ENCODE results near the gene AGBL5.
A peak's percentile ranks its signal among the peaks of the same experiment; 100 is the strongest.

AGBL5 gene

DNA sequence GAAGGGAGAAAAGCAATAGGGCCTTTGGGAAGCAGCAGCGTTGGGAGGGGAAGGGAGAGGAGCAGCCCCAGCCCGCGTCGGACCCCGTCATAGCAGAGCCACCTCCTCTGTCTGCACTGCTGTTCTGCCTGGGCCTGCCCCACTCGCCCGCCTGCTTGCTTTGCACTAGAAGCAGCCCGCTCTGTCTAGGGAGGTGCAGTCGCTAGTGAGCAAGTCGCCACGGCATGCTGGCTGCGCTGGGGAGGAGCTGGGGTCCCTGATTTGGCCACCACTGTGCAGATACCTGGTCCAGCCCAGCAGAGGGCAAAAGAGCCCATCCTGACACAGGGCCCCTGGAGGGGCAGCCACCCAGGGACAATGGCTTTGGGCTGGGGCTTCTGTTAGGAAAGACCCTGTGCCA is 26.7 kb upstream of the AGBL5 start:
- no peak overlapping the region for H3K4me3 ChIP-seq (ENCODE audit: low read depth, low read length)
- DNase-seq (ENCODE audit: low read depth): no peak
- TF ChIP-seq, protein P1, sequence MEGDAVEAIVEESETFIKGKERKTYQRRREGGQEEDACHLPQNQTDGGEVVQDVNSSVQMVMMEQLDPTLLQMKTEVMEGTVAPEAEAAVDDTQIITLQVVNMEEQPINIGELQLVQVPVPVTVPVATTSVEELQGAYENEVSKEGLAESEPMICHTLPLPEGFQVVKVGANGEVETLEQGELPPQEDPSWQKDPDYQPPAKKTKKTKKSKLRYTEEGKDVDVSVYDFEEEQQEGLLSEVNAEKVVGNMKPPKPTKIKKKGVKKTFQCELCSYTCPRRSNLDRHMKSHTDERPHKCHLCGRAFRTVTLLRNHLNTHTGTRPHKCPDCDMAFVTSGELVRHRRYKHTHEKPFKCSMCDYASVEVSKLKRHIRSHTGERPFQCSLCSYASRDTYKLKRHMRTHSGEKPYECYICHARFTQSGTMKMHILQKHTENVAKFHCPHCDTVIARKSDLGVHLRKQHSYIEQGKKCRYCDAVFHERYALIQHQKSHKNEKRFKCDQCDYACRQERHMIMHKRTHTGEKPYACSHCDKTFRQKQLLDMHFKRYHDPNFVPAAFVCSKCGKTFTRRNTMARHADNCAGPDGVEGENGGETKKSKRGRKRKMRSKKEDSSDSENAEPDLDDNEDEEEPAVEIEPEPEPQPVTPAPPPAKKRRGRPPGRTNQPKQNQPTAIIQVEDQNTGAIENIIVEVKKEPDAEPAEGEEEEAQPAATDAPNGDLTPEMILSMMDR (IDR thresholded peaks at IDR 0.05; ENCODE audit: insufficient read depth, low read depth, low read length, missing control alignments): no peak

DNA sequence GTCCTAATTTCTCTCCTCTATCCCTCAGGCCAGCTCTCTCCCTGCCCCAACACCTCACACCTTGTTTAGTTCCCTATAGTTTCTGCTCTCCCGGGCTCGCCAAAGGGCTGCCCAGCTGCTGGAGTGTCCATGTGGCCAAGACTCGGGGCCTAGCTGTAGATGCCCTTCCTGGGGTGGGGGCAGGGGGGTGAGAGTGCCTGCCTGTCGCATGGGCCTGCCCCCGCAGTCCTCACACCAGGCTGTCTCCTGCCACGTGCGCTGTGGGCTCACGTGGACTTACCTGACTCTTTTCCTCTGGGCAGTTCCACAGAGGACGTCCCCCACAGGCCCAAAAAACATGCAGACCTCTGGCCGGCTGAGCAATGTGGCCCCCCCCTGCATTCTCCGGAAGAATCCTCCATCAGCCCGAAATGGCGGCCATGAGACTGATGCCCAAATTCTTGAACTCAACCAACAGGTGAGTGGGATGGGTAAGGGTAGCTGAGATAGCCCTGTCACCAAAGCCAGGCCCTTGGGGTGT is 26.1 kb upstream of the AGBL5 start:
- H3K4me3 ChIP-seq (ENCODE audit: low read depth, low read length): no peak overlapping the region
- no peak for DNase-seq (ENCODE audit: low read depth)
- TF ChIP-seq, protein P1 (IDR thresholded peaks at IDR 0.05; ENCODE audit: insufficient read depth, low read depth, low read length, missing control alignments): no peak

DNA sequence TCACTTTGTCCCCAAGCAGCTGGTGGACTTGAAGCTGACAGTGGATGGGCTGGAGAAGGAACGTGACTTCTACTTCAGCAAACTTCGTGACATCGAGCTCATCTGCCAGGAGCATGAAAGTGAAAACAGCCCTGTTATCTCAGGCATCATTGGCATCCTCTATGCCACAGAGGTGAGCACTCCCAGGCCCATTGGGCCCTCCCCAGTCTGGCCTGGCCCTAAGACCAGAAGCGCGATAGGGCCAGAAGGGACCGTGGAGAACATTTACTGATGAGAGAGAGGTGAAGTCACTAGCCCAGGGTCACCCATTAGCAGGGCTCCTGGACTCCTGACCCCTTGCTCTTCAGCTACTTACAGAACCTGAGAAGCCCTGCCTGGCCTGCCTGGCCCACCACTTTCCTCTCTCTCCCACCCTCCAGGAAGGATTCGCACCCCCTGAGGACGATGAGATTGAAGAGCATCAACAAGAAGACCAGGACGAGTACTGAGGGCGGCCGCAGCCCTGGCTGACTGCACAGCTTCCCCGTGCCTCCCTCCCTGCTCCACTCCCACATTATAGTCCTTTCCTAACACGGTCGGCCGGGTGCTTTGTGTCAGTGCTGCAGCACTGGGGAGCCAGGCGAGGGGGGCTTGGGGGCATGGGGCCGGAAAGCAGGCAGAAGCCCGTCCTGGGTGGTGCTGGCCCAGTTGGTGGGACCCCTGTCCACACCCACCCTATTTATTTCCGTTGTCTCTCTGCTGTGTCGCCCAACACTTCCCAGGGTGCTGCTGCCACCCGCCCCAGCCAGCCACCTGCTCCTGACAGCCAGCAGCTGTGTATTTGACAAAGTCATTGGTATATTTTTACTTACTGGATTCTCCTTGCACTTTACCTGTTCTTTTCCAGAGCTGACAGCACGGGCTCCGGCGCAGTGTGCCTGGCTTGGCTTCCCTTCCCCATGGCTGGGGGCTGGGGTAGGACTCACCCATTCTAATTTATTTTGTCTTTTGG is 25.3 kb upstream of the AGBL5 start:
- H3K4me3 ChIP-seq (ENCODE audit: low read depth, low read length): no peak overlapping the region
- TF ChIP-seq, protein P1 (IDR thresholded peaks at IDR 0.05; ENCODE audit: insufficient read depth, low read depth, low read length, missing control alignments): no peak
- DNase-seq (ENCODE audit: low read depth): no peak

DNA sequence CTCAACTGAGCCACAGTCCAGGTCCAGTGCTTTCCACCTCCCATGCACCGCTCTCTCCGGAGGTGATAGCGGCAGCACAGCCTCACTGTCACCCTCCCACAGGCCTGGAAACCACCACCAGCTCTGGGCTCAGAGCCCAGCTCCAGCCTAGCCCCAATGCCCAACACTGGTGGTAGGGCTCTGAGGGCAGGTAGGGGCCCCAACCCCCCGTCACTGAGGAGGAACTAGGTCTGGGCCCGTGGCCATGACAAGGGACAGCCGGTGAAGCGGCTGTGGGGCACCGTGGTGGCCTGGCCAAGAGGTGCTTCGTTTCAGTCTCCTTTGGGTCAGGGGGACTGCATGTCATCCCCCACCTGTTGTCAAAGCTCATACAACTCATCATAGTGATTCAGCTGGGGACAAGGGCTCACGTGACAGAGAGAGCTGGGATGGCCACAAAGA is 24.2 kb upstream of the AGBL5 start:
- no peak overlapping the region for H3K4me3 ChIP-seq (ENCODE audit: low read depth, low read length)
- TF ChIP-seq, protein P1 (IDR thresholded peaks at IDR 0.05; ENCODE audit: insufficient read depth, low read depth, low read length, missing control alignments): no peak
- no peak for DNase-seq (ENCODE audit: low read depth)

DNA sequence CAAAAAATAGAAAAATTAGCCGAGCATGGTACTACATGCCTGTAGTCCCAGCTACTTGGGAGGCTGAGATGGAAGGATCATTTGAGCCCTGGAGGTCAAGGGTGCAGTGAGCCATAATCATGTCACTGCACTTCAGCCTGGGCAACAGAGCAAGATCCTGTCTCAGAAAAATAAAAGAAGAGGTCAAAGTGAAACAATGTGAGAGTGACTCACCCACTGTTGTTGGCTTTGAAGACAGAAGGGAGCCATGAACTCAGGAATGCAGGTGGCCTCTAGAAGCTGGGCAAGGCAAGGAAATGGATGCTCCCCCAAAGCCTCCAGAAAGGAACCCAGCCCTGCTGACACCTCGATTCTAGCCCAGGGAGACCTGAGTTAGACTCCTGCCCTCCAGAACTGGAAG is 22.4 kb upstream of the AGBL5 start:
- TF ChIP-seq, protein P1 (IDR thresholded peaks at IDR 0.05; ENCODE audit: insufficient read depth, low read depth, low read length, missing control alignments): no peak
- no peak overlapping the region for H3K4me3 ChIP-seq (ENCODE audit: low read depth, low read length)
- DNase-seq (ENCODE audit: low read depth): no peak

DNA sequence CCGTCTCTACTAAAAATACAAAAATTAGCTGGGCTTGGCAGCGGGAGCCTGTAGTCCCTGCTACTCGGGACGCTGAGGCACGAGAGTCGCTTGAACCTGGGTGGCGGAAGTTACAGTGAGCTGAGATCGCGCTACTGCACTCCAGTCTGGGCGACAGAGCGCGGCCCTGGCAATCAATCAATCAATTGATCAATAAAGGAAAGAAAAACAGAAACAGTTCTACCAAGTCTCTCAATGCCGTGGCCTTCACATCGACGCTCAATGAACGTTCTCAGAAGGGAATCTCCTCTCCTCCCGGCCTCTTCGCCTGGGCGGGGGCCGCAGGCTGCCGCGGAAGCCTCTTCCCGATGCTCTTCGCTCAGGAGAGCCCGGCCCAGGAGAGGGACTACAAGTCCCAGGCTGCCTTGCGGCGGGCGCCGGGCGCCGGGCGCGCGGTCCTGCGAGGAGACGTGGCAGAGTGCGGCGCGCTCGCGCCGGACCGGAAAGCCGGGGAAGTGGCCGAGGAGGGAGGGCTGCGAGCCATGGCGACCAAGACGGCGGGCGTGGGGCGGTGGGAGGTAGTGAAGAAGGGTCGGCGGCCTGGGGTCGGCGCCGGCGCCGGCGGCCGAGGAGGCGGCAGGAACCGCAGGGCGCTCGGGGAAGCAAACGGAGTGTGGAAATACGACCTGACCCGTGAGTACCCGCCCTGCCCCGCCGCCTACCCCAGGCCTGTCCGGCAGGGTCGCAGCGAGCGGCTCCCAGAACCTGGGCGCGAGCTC is 18.8 kb upstream of the AGBL5 start, which contains the start of gene TMEM214:
TMEM214 (plus strand) TSS at position 471 of the 758 bp plus-strand sequence; CDS start at position 522, 51 bp downstream.
- TF ChIP-seq, protein P1 (IDR thresholded peaks at IDR 0.05; ENCODE audit: insufficient read depth, low read depth, low read length, missing control alignments): peak; percentile 3
- peak within 1 kb of the TSS; percentile 99 for H3K4me3 ChIP-seq (ENCODE audit: low read depth, low read length)
- peak; percentile 93 for DNase-seq (ENCODE audit: low read depth)

Measured in GM12865 (cell line).